MM.1S (cell line): ENCODE results near the gene CTDSPL2.

Source experiments
- EZH2 ChIP-seq: fragments of 300-600 bp; sonication (generic); optimal IDR thresholded peaks from 2 replicates; pipeline ENCODE3; 2017; ENCODE audit warnings: low read depth, mild to moderate bottlenecking, antibody characterized with exemption, low read length, mixed read lengths
- EZH2phosphoT487 ChIP-seq: fragments of 300-600 bp; sonication (generic); IDR thresholded peaks from 2 replicates; pipeline ENCODE4 v1.6.1; 2018; ENCODE audit warnings: antibody characterized with exemption, low read length
- TF ChIP-seq, protein P1 (sequence below): fragments of 300-600 bp; sonication (generic); IDR thresholded peaks from 2 replicates; pipeline ENCODE4 v1.5.1; 2016; ENCODE audit warnings: antibody characterized with exemption, low read length, mixed read lengths

DNA sequence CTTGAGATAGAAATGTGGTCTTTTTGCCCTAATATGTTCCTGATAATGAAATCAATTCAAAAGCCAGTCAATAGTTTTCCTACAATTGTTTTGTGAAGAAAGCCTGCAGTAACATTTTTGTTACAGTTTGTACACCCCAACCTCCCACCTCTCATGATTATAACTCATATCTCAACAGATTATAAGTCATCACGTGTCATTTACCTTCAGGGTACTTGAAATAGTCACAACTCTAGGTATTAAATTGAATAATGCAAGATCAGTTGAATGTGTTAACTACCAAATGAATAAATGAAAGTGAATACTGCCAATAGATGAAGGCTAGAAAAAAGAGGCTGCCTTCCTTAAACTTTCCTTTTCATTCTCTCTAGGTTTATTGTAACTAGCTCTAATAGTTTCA is 32.9 kb upstream of the CTDSPL2 start:
- TF ChIP-seq EZH2 (no peak), EZH2phosphoT487 (no peak)
- TF ChIP-seq, protein P1, sequence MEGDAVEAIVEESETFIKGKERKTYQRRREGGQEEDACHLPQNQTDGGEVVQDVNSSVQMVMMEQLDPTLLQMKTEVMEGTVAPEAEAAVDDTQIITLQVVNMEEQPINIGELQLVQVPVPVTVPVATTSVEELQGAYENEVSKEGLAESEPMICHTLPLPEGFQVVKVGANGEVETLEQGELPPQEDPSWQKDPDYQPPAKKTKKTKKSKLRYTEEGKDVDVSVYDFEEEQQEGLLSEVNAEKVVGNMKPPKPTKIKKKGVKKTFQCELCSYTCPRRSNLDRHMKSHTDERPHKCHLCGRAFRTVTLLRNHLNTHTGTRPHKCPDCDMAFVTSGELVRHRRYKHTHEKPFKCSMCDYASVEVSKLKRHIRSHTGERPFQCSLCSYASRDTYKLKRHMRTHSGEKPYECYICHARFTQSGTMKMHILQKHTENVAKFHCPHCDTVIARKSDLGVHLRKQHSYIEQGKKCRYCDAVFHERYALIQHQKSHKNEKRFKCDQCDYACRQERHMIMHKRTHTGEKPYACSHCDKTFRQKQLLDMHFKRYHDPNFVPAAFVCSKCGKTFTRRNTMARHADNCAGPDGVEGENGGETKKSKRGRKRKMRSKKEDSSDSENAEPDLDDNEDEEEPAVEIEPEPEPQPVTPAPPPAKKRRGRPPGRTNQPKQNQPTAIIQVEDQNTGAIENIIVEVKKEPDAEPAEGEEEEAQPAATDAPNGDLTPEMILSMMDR, result no peak
